Tibial nerve (tissue), 4 donors: Measurements from ENCODE around the gene MDFI. TPM values are rescaled to one million over a fixed set of nuclear protein-coding genes. Genes with fewer than 3 reads are reported as not detected.

Source experiments
- DNase-seq, 2 donors: peaks; one replicate each; pipeline ENCODE4 v3.0.0-alpha.2; 2019; ENCODE audit warnings: low spot score in 2 of 2
- H3K27ac ChIP-seq, 4 donors: fragments of 200-600 bp; sonication (generic) in 3 of 4; one replicate each; pipeline ENCODE4 v1.5.1; 2017 to 2019; ENCODE audit warnings: mild to moderate bottlenecking in 1 of 4
- H3K27me3 ChIP-seq, 2 donors: fragments of 200-600 bp; sonication (generic) in 1 of 2; one replicate each; pipeline versions ENCODE4 v1.5.1 to v1.6.0; 2017 to 2019
- H3K36me3 ChIP-seq, 3 donors: fragments of 200-600 bp; sonication (generic); one replicate each; pipeline ENCODE4 v1.5.1; 2018 to 2019
- H3K4me1 ChIP-seq, 4 donors: fragments of 200-600 bp; sonication (generic) in 3 of 4; one replicate each; pipeline ENCODE4 v1.5.1; 2017 to 2019
- H3K4me3 ChIP-seq, 4 donors: fragments of 200-600 bp; sonication (generic) in 3 of 4; one replicate each; pipeline ENCODE4 v1.5.1; 2017 to 2019; ENCODE audit warnings: mild to moderate bottlenecking in 1 of 4, moderate library complexity in 1 of 4
- H3K9me3 ChIP-seq, 4 donors: fragments of 200-600 bp; sonication (generic) in 3 of 4; one replicate each; pipeline ENCODE4 v1.5.1; 2017 to 2019
- EP300 ChIP-seq, 2 donors: sonication (generic); formaldehyde crosslinking; IDR thresholded peaks; one replicate each; pipeline ENCODE4 v1.6.1; 2017; ENCODE audit warnings: antibody characterized with exemption in 2 of 2, mild to moderate bottlenecking in 1 of 2
- POLR2A ChIP-seq, 2 donors: fragments of 450-650 bp; IDR thresholded peaks; one replicate each; pipeline ENCODE4 v1.6.1; 2017; ENCODE audit warnings: antibody characterized with exemption in 2 of 2, mild to moderate bottlenecking in 2 of 2, moderate library complexity in 2 of 2
- WGBS, 2 donors: methylation state at CpG; one replicate each; pipeline ENCODE4 v1.1.5; 2018; 5-methylcytosine and 5-hydroxymethylcytosine counted together
- total RNA-seq, 4 donors: library from RNA; depleted of rRNA; stranded (reverse); fragments of >200 nt; gene quantifications; one replicate each; pipeline ENCODE4 v1.1.0, GENCODE V29; 2016
- TF ChIP-seq, protein P1 (sequence below), 5 experiments: fragments of 200-600 bp in 3 of 5; fragments of 450-650 bp in 2 of 5; sonication (generic) in 3 of 5; IDR thresholded peaks; one replicate each; pipeline ENCODE4 v1.5.1; 2016 to 2019; ENCODE audit warnings: antibody characterized with exemption in 5 of 5, mild to moderate bottlenecking in 3 of 5, moderate library complexity in 2 of 5

MDFI gene
- total RNA-seq, 4 donors from 2014 or later: 13.5 to 31.8 (median 20.7) TPM

DNA sequence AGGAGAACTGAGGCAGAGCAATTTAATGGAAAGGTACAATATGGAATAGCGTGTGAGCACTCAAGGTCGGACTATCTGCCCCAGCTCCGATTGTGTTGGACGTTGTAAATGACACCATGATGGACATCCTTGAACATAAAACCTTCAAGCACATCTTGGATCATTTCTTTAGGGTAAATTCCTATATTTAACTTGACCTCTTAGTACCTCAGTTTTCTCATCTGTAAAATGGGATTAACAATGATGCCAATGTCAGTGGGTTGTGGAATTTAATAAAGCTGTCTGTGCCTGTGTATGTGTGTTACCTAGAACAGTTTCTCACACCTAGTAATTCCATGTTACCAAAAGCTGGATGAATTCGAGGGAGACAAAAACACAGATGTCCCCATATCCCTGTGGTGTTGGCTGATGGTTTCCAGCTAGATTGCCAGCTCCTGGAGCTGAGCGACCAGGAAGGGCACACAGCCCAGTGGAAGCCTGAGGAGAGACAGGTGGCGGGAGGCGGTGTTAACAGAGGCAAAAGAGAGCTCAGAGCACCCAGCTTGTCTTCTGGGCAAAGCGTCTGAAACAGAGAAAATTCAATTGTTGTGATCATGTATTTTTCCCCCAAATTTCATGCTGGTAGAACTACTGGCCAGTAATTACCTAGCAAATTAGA is 32.6 kb downstream of the MDFI start:
- no peak for TF ChIP-seq EP300 (IDR thresholded peaks at IDR 0.05)
- TF ChIP-seq, protein P1, sequence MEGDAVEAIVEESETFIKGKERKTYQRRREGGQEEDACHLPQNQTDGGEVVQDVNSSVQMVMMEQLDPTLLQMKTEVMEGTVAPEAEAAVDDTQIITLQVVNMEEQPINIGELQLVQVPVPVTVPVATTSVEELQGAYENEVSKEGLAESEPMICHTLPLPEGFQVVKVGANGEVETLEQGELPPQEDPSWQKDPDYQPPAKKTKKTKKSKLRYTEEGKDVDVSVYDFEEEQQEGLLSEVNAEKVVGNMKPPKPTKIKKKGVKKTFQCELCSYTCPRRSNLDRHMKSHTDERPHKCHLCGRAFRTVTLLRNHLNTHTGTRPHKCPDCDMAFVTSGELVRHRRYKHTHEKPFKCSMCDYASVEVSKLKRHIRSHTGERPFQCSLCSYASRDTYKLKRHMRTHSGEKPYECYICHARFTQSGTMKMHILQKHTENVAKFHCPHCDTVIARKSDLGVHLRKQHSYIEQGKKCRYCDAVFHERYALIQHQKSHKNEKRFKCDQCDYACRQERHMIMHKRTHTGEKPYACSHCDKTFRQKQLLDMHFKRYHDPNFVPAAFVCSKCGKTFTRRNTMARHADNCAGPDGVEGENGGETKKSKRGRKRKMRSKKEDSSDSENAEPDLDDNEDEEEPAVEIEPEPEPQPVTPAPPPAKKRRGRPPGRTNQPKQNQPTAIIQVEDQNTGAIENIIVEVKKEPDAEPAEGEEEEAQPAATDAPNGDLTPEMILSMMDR (IDR thresholded peaks at IDR 0.05): no peak
- Histone ChIP-seq H3K4me3 (no peak overlapping the region), H3K9me3 (peaks cover 0 to 4% (median 2%) of the 10 kb centered on the region in 4 donors), H3K27me3 (peaks cover 0 to 9% of the 10 kb centered on the region in 2 donors), H3K27ac (no peak overlapping the region), H3K4me1 (no peaks in the 10 kb centered on the region), H3K36me3 (no peaks in the 10 kb centered on the region)
- WGBS, 2 donors: 82 to 87% methylated on average over 9 of the region's 9 CpGs
- no peak for DNase-seq

DNA sequence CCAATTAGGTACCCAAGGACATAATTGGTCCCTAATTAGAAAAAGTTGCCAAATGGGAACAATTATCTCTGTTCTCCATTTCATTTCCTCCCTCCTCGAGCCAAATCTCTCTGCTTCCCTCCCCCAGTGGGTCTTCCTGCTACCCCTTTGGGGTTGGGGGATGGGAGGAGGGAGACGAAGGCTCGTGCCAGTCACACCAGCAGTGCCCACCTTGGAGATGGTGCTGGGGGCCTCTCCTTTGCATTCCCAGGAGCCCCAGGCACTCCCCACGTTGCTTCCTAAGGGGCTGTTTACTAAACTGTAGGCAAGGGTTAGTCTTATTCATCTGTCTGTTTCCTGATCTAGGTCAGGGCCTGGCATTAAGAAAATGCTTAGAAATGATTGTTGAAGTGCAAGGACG is 33.1 kb downstream of the MDFI start:
- H3K4me1 ChIP-seq: no peaks in the 10 kb centered on the region
- H3K27me3 ChIP-seq: peaks cover 0 to 9% of the 10 kb centered on the region in 2 donors
- TF ChIP-seq EP300 (IDR thresholded peaks at IDR 0.05) (no peak), POLR2A (IDR thresholded peaks at IDR 0.05) (no peak)
- TF ChIP-seq, protein P1 (IDR thresholded peaks at IDR 0.05): no peak
- 47 to 48% methylated on average over 5 of the region's 5 CpGs for WGBS, 2 donors
- no peak overlapping the region for H3K4me3 ChIP-seq
- DNase-seq: no peak
- H3K36me3 ChIP-seq: no peaks in the 10 kb centered on the region
- peaks cover 0 to 4% (median 2%) of the 10 kb centered on the region in 4 donors for H3K9me3 ChIP-seq
- H3K27ac ChIP-seq: no peak overlapping the region

DNA sequence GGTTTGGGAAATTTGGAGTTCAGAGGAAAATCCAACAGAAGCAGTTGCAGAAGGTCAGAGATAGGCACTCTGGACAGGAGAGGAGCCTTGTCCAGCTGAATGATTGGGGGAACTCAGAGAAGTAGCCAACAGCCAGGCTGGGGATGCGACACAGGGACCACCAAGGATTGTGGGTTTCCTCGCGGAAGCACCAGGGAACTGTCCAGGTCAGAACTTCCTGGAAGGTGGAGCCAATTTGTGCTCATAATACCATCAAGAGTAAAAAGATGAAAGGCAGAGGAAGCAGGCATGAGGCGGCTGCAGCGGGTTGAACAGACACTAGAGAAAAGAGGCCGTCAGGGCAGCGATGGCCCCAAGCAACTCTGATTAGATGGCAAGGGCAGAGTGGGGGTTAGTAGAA is 33.7 kb downstream of the MDFI start:
- 83% methylated on average over 7 of the region's 7 CpGs for WGBS, 2 donors
- Histone ChIP-seq H3K4me1 (no peaks in the 10 kb centered on the region), H3K9me3 (peaks cover 0 to 4% (median 2%) of the 10 kb centered on the region in 4 donors), H3K36me3 (no peaks in the 10 kb centered on the region), H3K27me3 (peaks cover 0 to 13% of the 10 kb centered on the region in 2 donors), H3K4me3 (no peak overlapping the region), H3K27ac (no peak overlapping the region)
- no peak for TF ChIP-seq POLR2A (IDR thresholded peaks at IDR 0.05)
- TF ChIP-seq, protein P1 (IDR thresholded peaks at IDR 0.05): no peak
- no peak for TF ChIP-seq EP300 (IDR thresholded peaks at IDR 0.05)
- DNase-seq: no peak

DNA sequence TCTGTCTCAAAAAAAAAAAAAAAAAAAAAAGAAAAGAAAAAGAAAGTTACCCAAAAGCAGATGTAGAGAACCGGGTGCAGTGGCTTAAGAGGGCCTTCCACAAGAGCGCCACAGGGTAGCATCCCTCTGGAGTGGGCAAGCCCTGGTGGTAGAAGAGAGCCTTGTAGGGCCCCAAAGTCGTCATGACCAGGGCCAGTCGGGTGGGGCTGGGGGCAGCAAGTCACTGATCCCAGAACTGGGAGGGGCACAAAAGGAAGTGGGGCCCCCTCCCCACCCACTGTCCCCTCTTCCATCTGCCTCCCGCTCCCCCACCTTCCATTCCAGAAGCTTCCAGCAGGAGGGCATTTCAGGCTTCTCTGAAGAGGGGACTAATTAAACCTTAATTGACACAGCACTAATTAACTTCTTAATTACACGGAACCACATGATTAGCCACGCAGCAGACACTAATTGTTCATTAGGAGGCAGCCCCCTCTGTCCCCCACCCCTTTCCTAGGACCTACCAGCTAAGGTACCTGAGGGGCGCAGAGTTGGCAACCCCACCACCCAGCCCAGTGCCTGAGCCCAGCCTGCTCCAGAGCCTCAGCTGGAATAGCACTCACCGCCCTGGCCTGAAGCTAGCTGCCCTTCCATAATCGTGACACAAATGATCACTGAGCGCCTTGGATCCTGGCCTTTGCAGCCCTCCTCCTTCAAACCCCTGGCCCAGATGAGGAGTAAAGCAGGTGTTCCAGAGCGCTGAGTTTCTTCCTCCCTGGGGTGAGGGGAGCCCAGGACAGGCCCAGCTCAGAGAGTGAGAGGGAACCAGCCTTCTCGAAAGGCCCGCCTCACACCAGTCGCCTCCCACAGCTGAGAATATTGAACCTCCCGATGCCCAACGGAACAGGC is 34.8 kb downstream of the MDFI start:
- Histone ChIP-seq H3K4me3 (no peak overlapping the region), H3K9me3 (peaks cover 0 to 4% (median 2%) of the 10 kb centered on the region in 4 donors), H3K27ac (no peak overlapping the region), H3K4me1 (no peaks in the 10 kb centered on the region), H3K27me3 (peaks cover 0 to 18% of the 10 kb centered on the region in 2 donors), H3K36me3 (no peaks in the 10 kb centered on the region)
- DNase-seq: no peak
- no peak for TF ChIP-seq EP300 (IDR thresholded peaks at IDR 0.05)
- TF ChIP-seq, protein P1 (IDR thresholded peaks at IDR 0.05): no peak
- TF ChIP-seq POLR2A (IDR thresholded peaks at IDR 0.05): no peak
- whole genome bisulfite sequencing, 2 donors: 77 to 87% methylated on average over 16 to 17 of the region's 17 CpGs

DNA sequence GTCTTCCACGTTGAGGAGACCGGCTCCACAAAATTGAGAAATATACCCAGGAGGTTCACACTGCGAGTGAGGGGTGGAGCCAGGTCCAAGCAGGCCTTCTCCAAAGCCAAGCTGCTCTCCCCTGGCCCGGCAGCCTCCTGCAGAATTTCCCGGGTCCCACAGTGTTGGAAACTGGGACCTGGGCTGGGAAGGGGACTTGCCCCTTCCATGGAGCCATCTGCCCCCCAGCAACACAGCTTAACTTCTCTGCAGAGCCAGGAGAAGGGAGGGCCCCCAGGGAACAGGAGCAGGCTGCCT is 35.4 kb downstream of the MDFI start:
- DNase-seq: no peak
- no peaks in the 10 kb centered on the region for H3K36me3 ChIP-seq
- 69 to 72% methylated on average over 5 of the region's 5 CpGs for WGBS, 2 donors
- H3K27me3 ChIP-seq: peaks cover 0 to 18% of the 10 kb centered on the region in 2 donors
- no peaks in the 10 kb centered on the region for H3K4me1 ChIP-seq
- no peak overlapping the region for H3K27ac ChIP-seq
- no peak overlapping the region for H3K4me3 ChIP-seq
- H3K9me3 ChIP-seq: peaks cover 0 to 4% (median 2%) of the 10 kb centered on the region in 4 donors
- TF ChIP-seq EP300 (IDR thresholded peaks at IDR 0.05) (no peak), POLR2A (IDR thresholded peaks at IDR 0.05) (no peak)
- TF ChIP-seq, protein P1 (IDR thresholded peaks at IDR 0.05): no peak
